Loucy (cell line): ENCODE measurements around the gene SNUPN.

ENCODE experiments used
- CTCF ChIP-seq: fragments of 200-600 bp; sonication (generic); conservative IDR thresholded peaks from 2 replicates; pipeline ENCODE4 v1.5.1; 2014; ENCODE audit warnings: mild to moderate bottlenecking, antibody characterized with exemption, low read length
- EZH2phosphoT487 ChIP-seq: fragments of 200-600 bp; IDR thresholded peaks from 2 replicates; pipeline ENCODE4 v1.6.1; 2018; ENCODE audit warnings: antibody characterized with exemption, mild to moderate bottlenecking, moderate library complexity, borderline replicate concordance

- TF ChIP-seq CTCF (no peak), EZH2phosphoT487 (no peak)
Observed at GRCh38 chr15:75583701-75584100, 41.8 kb downstream of the SNUPN start.
